Measurements from ENCODE around the gene TRPM2.

DNA sequence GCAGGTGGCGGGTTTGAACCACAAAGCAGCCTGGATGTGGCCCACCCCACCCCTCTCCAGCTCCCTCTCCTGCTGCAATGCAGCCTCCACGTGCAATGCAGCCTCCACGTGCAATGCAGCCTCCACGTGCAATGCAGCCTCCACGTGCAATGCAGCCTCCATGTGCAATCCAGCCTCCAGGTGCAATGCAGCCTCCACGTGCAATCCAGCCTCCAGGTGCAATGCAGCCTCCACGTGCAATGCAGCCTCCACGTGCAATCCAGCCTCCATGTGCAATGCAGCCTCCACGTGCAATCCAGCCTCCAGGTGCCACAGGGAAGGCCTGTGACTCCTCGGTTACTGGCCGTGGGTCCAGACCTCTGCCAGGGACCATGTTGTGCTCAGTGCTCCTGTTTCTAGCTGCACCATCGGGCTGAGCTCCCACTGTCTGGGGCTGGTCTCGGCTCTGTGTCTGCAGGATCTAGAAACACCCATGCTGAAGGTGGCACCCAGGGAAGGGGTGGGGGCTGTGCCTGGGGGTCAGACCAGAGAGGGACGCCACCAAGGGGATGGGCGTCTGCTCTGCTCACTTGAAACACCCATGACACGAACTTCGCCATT lies 90.0 kb downstream of the TRPM2 start:
- TF ChIP-seq, protein P1, sequence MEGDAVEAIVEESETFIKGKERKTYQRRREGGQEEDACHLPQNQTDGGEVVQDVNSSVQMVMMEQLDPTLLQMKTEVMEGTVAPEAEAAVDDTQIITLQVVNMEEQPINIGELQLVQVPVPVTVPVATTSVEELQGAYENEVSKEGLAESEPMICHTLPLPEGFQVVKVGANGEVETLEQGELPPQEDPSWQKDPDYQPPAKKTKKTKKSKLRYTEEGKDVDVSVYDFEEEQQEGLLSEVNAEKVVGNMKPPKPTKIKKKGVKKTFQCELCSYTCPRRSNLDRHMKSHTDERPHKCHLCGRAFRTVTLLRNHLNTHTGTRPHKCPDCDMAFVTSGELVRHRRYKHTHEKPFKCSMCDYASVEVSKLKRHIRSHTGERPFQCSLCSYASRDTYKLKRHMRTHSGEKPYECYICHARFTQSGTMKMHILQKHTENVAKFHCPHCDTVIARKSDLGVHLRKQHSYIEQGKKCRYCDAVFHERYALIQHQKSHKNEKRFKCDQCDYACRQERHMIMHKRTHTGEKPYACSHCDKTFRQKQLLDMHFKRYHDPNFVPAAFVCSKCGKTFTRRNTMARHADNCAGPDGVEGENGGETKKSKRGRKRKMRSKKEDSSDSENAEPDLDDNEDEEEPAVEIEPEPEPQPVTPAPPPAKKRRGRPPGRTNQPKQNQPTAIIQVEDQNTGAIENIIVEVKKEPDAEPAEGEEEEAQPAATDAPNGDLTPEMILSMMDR (IDR thresholded peaks at IDR 0.05; ENCODE audit: low read depth, low read length), result no peak
- TF ChIP-seq EZH2phosphoT487 (IDR thresholded peaks at IDR 0.05; ENCODE audit: low read depth), result no peak

All from OCI-LY3 (cell line).